BJ (cell line): ENCODE measurements around the gene PARP12. TPM values are rescaled to one million over a fixed set of nuclear protein-coding genes. Genes with fewer than 3 reads are reported as not detected.

Experiments
- CTCF ChIA-PET: fragments of 350-600 bp; formaldehyde crosslinking; extraction: SDS; loops from one replicate; lab custom pipeline; 2021; ENCODE audit warnings: antibody characterized with exemption, inconsistent platforms; lab: Yijun Ruan, JAX
- POLR2A ChIA-PET: fragments of 300-600 bp; sonication (Branson Sonifier 250); formaldehyde crosslinking; extraction: SDS; loops from one replicate; lab custom pipeline; 2021; ENCODE audit warnings: antibody characterized with exemption; lab: Charles Lee
- DNase-seq: peaks from one replicate; pipeline ENCODE4 v3.0.0-alpha.2; 2011; ENCODE audit warnings: low read depth
- H3K27me3 ChIP-seq: 2 replicates; pipeline ENCODE4 v1.6.0; 2011; ENCODE audit warnings: low read length; ENCODE audit not compliant: control insufficient read depth, insufficient read depth
- H3K36me3 ChIP-seq: 2 replicates; pipeline ENCODE4 v1.5.1; 2011; ENCODE audit warnings: low read length; ENCODE audit not compliant: control insufficient read depth, insufficient read depth
- H3K4me3 ChIP-seq: 2 replicates; pipeline ENCODE4 v1.5.1; 2011; ENCODE audit warnings: low read depth, mild to moderate bottlenecking, control low read depth, low read length
- polyA plus RNA-seq: library from polyadenylated mRNA; depleted of rRNA; stranded (reverse); fragments of >200 nt; gene quantifications from 2 replicates; pipeline ENCODE4 v1.2.3, GENCODE V29; 2011
- TF ChIP-seq, protein P1 (sequence below): IDR thresholded peaks from 2 replicates; pipeline ENCODE4 v1.5.1; 2011; ENCODE audit warnings: low read depth, mild to moderate bottlenecking, control low read depth, inconsistent platforms, low read length, moderate library complexity; ENCODE audit not compliant: insufficient read depth

PARP12 gene
- polyA plus RNA-seq, 1 experiment = 21.2 TPM

DNA sequence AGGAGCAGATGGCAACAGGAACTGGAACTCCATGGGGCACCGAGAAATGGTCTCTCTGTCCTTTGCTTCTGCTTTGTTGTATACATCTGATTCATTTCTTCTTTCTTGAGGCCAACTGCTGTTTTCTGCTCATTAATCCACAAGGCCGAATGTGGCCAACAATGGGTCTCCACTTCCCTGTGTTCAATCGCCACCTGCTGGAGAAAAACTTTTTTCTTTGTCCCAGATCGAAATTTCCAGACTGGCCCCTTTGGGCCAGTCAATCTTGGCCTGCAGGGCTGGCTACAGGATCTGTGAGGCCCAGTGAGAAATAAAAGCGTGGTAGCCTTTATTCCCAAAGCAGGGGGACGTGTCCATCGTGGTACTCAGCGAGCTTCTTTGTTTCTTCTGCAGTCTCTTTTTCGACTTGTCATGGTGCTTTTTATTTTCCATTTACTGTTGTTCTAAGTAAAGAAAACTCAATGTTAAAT is 58.8 kb downstream of the PARP12 start:
- DNase-seq = no peak
- ChIA-PET CTCF (interaction anchor here (0.7 to 11.0 kb wide), 12 partner anchors 14 to 503 kb away, joined by 3 to 132 read pairs (median 4); no protein-coding TSS in a partner anchor), POLR2A (no interaction called here)
- Histone ChIP-seq H3K4me3 (no peak overlapping the region), H3K36me3 (no peaks in the 10 kb centered on the region), H3K27me3 (no peaks in the 10 kb centered on the region; the same call in 1 of the 2 replicates)
- TF ChIP-seq, protein P1, sequence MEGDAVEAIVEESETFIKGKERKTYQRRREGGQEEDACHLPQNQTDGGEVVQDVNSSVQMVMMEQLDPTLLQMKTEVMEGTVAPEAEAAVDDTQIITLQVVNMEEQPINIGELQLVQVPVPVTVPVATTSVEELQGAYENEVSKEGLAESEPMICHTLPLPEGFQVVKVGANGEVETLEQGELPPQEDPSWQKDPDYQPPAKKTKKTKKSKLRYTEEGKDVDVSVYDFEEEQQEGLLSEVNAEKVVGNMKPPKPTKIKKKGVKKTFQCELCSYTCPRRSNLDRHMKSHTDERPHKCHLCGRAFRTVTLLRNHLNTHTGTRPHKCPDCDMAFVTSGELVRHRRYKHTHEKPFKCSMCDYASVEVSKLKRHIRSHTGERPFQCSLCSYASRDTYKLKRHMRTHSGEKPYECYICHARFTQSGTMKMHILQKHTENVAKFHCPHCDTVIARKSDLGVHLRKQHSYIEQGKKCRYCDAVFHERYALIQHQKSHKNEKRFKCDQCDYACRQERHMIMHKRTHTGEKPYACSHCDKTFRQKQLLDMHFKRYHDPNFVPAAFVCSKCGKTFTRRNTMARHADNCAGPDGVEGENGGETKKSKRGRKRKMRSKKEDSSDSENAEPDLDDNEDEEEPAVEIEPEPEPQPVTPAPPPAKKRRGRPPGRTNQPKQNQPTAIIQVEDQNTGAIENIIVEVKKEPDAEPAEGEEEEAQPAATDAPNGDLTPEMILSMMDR = peak; percentile 60

DNA sequence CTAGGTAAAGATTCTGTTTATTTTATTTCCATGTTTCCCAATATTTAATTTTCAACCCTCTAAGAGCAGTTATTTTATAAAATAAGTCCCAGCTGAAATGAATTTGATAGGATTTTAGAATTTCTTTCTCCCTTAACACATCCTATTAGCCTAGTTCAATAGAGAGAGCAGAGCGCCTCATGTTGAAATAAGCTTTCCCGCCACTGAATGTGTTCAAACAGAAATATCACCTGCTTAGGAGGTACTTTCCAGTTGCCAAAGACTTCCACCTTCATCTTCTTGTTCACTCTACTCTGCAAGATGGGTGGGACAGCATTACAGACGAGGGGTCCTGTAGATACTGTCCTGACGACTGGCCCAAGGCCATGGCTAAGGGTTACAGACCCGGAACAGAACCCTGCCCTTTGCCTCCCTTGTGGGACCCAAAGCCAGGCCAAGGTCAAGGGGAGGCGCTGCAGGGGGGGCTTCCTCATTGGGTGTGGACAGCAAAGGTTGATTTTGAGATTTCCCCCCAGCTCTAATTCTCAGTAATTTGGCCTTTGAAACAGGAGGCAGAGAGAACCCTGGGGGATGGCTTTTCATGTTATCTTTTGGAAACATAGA is 62.0 kb downstream of the PARP12 start:
- POLR2A ChIA-PET = no interaction called here
- no peaks in the 10 kb centered on the region; the same call in none of the 2 replicates for H3K27me3 ChIP-seq
- CTCF ChIA-PET = interaction anchor here (0.7 to 11.0 kb wide), 8 partner anchors 11 to 500 kb away, joined by 3 to 132 read pairs (median 18); no protein-coding TSS in a partner anchor
- TF ChIP-seq, protein P1 = no peak
- DNase-seq = no peak
- no peak overlapping the region for H3K4me3 ChIP-seq
- no peaks in the 10 kb centered on the region for H3K36me3 ChIP-seq

- no peak for DNase-seq
- H3K4me3 ChIP-seq = no peak overlapping the region
- POLR2A ChIA-PET = no interaction called here
- H3K27me3 ChIP-seq = no peaks in the 10 kb centered on the region; the same call in none of the 2 replicates
- TF ChIP-seq, protein P1 = no peak
- no peaks in the 10 kb centered on the region for H3K36me3 ChIP-seq
- CTCF ChIA-PET = interaction anchor here (0.9 to 11.0 kb wide), 6 partner anchors 126 to 498 kb away, joined by 3 to 132 read pairs (median 40); no protein-coding TSS in a partner anchor
These were observed 63.2 kb downstream of the PARP12 start for GRCh38 chr7:139999516-139999915.

- Histone ChIP-seq H3K27me3 (no peaks in the 10 kb centered on the region; the same call in none of the 2 replicates), H3K36me3 (no peaks in the 10 kb centered on the region), H3K4me3 (no peak overlapping the region)
- no peak for DNase-seq
- TF ChIP-seq, protein P1 = no peak
- POLR2A ChIA-PET = no interaction called here
- CTCF ChIA-PET = interaction anchor here (1.4 to 11.0 kb wide), 6 partner anchors 11 to 497 kb away, joined by 3 to 132 read pairs (median 40); no protein-coding TSS in a partner anchor
These were observed 64.2 kb downstream of the PARP12 start for GRCh38 chr7:139998572-139998971.
